Lung (tissue), 12 donors: ENCODE results near the gene TTC7B. TPM values are rescaled to one million over a fixed set of nuclear protein-coding genes. Genes with fewer than 3 reads are reported as not detected.

Source experiments
- ATAC-seq: fragments of 200-7000 bp; cut with Tn5 transposase; one replicate; pipeline ENCODE4 v1.9.1; 2020; ENCODE audit warnings: moderate number of reproducible peaks; ENCODE audit not compliant: insufficient read depth, low FRiP score
- DNase-seq, 3 donors: peaks; one replicate each; pipeline ENCODE4 v3.0.0-alpha.2; 2013 to 2017
- H3K27ac ChIP-seq, 2 donors: one replicate each; pipeline ENCODE4 v1.5.1; 2013; ENCODE audit warnings: mild to moderate bottlenecking in 2 of 2, moderate library complexity in 2 of 2, control low read depth in 1 of 2, inconsistent platforms in 1 of 2, low read depth in 1 of 2, low read length in 1 of 2
- H3K27me3 ChIP-seq, 3 donors: one replicate each; pipeline ENCODE4 v1.5.1; 2013; ENCODE audit warnings: low read length in 2 of 3; ENCODE audit not compliant: control insufficient read depth in 3 of 3, insufficient read depth in 3 of 3
- H3K36me3 ChIP-seq, 4 donors: one replicate each; pipeline ENCODE4 v1.5.1; 2013; ENCODE audit warnings: low read length in 4 of 4, mild to moderate bottlenecking in 1 of 4, moderate library complexity in 1 of 4; ENCODE audit not compliant: control insufficient read depth in 4 of 4, insufficient read depth in 4 of 4
- H3K4me1 ChIP-seq, 5 donors: one replicate each; pipeline ENCODE4 v1.5.1; 2013; ENCODE audit warnings: low read length in 5 of 5, mild to moderate bottlenecking in 2 of 5, moderate library complexity in 1 of 5; ENCODE audit not compliant: control insufficient read depth in 5 of 5, insufficient read depth in 5 of 5
- H3K4me3 ChIP-seq: one replicate; pipeline ENCODE4 v1.5.1; 2013; ENCODE audit warnings: mild to moderate bottlenecking, control low read depth, moderate library complexity
- H3K9ac ChIP-seq, 2 donors: one replicate each; pipeline ENCODE4 v1.5.1; 2013; ENCODE audit warnings: low read length in 2 of 2, control low read depth in 1 of 2; ENCODE audit not compliant: insufficient read depth in 1 of 2
- H3K9me3 ChIP-seq, 4 donors: one replicate each; pipeline ENCODE4 v1.5.1; 2013; ENCODE audit warnings: low read length in 3 of 4, mild to moderate bottlenecking in 1 of 4, moderate library complexity in 1 of 4; ENCODE audit not compliant: control insufficient read depth in 4 of 4, insufficient read depth in 3 of 4
- WGBS, 2 donors: extraction: QIAGEN DNeasy Blood & Tissue Kit; methylation state at CpG; one replicate each; pipeline ENCODE4 v1.1.7; 2013; 5-methylcytosine and 5-hydroxymethylcytosine counted together
- polyA plus RNA-seq, 2 donors: library from polyadenylated mRNA; stranded (reverse); fragments of 200-250 nt; gene quantifications; one replicate each; pipeline ENCODE4 v1.2.1, GENCODE V29; 2013
- total RNA-seq, 2 donors: library from RNA; depleted of rRNA in 1 of 2; stranded (reverse); fragments of >200 nt in 1 of 2; gene quantifications; one replicate each; pipeline ENCODE4 v1.2.1, GENCODE V29; 2014 to 2021
- TF ChIP-seq, protein P1 (sequence below): IDR thresholded peaks from 2 replicates; pipeline ENCODE4 v1.5.1; 2012; ENCODE audit warnings: mild to moderate bottlenecking; ENCODE audit errors: control extremely low read depth, extremely low read depth
- donor health status: control.
- donor health status: control.
- donor health status: Bipolar disorder and iron deficiency.
- donor health status: healthy.
- donor health status: DM: yes; HTN: yes; CAD: no.

TTC7B gene
- total and polyA plus RNA-seq, 4 donors = 11.0 to 39.6 (median 23.0) TPM

DNA sequence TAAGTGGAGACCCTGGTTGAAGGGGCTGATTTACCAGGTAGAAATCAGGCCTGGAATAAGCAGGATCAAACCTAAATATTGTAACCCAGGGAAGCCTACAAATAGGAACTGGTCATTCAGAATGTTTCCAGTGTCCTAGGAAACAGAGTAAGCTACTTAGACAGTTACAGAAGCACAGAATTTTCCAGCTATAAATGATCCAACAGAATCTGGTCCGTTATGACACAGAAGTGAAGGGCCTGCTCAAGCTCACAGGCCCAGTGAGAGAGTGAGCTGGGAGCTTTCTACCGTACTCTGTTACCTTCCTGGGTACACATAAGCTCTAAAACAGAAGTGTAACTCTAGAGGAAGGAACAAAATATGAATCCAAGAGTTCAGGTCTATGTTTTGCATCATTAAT, 119.1 kb downstream of the TTC7B start:
- Histone ChIP-seq H3K9me3 (no peaks in the 10 kb centered on the region), H3K9ac (peak overlapping the region in 1 of 2 donors; percentile 40), H3K27ac (peak overlapping the region in 1 of 2 donors; percentile 59), H3K27me3 (no peaks in the 10 kb centered on the region), H3K4me1 (peaks cover 8 to 40% (median 13%) of the 10 kb centered on the region in 5 donors), H3K4me3 (no peak overlapping the region), H3K36me3 (no peaks in the 10 kb centered on the region)
- ATAC-seq (no peak), DNase-seq (peak in 1 of 3 donors; percentile 33)
- WGBS, 2 donors = 59 to 81% methylated on average over 2 of the region's 2 CpGs
- TF ChIP-seq, protein P1, sequence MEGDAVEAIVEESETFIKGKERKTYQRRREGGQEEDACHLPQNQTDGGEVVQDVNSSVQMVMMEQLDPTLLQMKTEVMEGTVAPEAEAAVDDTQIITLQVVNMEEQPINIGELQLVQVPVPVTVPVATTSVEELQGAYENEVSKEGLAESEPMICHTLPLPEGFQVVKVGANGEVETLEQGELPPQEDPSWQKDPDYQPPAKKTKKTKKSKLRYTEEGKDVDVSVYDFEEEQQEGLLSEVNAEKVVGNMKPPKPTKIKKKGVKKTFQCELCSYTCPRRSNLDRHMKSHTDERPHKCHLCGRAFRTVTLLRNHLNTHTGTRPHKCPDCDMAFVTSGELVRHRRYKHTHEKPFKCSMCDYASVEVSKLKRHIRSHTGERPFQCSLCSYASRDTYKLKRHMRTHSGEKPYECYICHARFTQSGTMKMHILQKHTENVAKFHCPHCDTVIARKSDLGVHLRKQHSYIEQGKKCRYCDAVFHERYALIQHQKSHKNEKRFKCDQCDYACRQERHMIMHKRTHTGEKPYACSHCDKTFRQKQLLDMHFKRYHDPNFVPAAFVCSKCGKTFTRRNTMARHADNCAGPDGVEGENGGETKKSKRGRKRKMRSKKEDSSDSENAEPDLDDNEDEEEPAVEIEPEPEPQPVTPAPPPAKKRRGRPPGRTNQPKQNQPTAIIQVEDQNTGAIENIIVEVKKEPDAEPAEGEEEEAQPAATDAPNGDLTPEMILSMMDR = no peak

DNA sequence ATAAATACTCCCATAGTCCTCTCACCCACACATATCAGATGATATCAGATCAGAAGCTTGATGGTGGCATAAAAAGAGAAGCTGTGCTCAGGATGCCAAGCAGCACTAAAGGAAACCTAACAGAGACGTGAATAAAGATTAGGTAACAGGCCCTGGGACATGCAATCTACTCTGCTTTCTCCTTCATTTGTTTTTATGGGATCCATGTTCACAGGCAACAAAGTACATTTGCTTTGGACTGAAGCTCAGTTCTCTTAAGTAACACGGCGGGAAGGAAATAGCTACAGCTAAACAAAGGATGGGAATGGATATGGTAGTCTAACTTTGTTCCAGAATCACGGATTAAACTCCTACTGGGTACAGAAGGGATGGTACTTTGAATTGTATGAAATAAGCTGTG, 119.5 kb downstream of the TTC7B start:
- no peaks in the 10 kb centered on the region for H3K9me3 ChIP-seq
- H3K4me1 ChIP-seq = peaks cover 8 to 40% (median 13%) of the 10 kb centered on the region in 5 donors
- DNase-seq (peak in 1 of 3 donors; percentile 50), ATAC-seq (no peak)
- TF ChIP-seq, protein P1 = no peak
- H3K27ac ChIP-seq = peak overlapping the region in 1 of 2 donors; percentile 59
- 48 to 54% methylated on average over 4 of the region's 4 CpGs for WGBS, 2 donors
- H3K4me3 ChIP-seq = no peak overlapping the region
- H3K9ac ChIP-seq = peak overlapping the region in 1 of 2 donors; percentile 40
- no peaks in the 10 kb centered on the region for H3K27me3 ChIP-seq
- no peaks in the 10 kb centered on the region for H3K36me3 ChIP-seq

- WGBS, 2 donors = 76 to 81% methylated on average over 12 of the region's 12 CpGs
Observed at GRCh38 chr14:90695997-90696660, 120.1 kb downstream of the TTC7B start.

More at GRCh38 chr14:90695997-90696660, 120.1 kb downstream of the TTC7B start:
- no peaks in the 10 kb centered on the region for H3K9me3 ChIP-seq
- no peak for ATAC-seq
- H3K9ac ChIP-seq = peak overlapping the region in 1 of 2 donors; percentile 40
- peak in 2 of 3 donors; percentile 35 to 47 for DNase-seq
- H3K27me3 ChIP-seq = no peaks in the 10 kb centered on the region
- peak overlapping the region in 1 of 2 donors; percentile 36 for H3K27ac ChIP-seq
- no peak overlapping the region for H3K4me3 ChIP-seq
- H3K4me1 ChIP-seq = peaks cover 8 to 40% (median 13%) of the 10 kb centered on the region in 5 donors
- TF ChIP-seq, protein P1 = no peak
- H3K36me3 ChIP-seq = no peaks in the 10 kb centered on the region
